Measurements from ENCODE around the gene RTN1. TPM values are rescaled to one million over a fixed set of nuclear protein-coding genes. Genes with fewer than 3 reads are reported as not detected.

Gene RTN1
- total RNA-seq, 1 donor: 0.43 TPM

- no peak for TF ChIP-seq CTCF (IDR thresholded peaks at IDR 0.05; ENCODE audit: insufficient read depth, low read depth, low read length)
- no peak for DNase-seq (ENCODE audit: low read depth)
- no peak overlapping the region for H3K4me3 ChIP-seq (ENCODE audit: low read depth, low read length)
Observed at GRCh38 chr14:59905188-59905587, 34.6 kb upstream of the RTN1 start.

- DNase-seq (ENCODE audit: low read depth): no peak
- TF ChIP-seq CTCF (IDR thresholded peaks at IDR 0.05; ENCODE audit: insufficient read depth, low read depth, low read length): no peak
- H3K4me3 ChIP-seq (ENCODE audit: low read depth, low read length): no peak overlapping the region
Observed at GRCh38 chr14:59904184-59904583, 33.6 kb upstream of the RTN1 start.

GRCh38 chr14:59900556-59900955, 30.0 kb upstream of the RTN1 start:
- no peak for DNase-seq (ENCODE audit: low read depth)
- TF ChIP-seq CTCF (IDR thresholded peaks at IDR 0.05; ENCODE audit: insufficient read depth, low read depth, low read length): no peak
- H3K4me3 ChIP-seq (ENCODE audit: low read depth, low read length): no peak overlapping the region

GRCh38 chr14:59897757-59898383, 27.3 kb upstream of the RTN1 start:
- no peak for DNase-seq (ENCODE audit: low read depth)

GRCh38 chr14:59895721-59896120, 25.1 kb upstream of the RTN1 start:
- no peak overlapping the region for H3K4me3 ChIP-seq (ENCODE audit: low read depth, low read length)
- DNase-seq (ENCODE audit: low read depth): no peak
- TF ChIP-seq CTCF (IDR thresholded peaks at IDR 0.05; ENCODE audit: insufficient read depth, low read depth, low read length): no peak

More at GRCh38 chr14:59897757-59898383, 27.3 kb upstream of the RTN1 start:
- no peak overlapping the region for H3K4me3 ChIP-seq (ENCODE audit: low read depth, low read length)
- peak; percentile 28 for TF ChIP-seq CTCF (IDR thresholded peaks at IDR 0.05; ENCODE audit: insufficient read depth, low read depth, low read length)

GRCh38 chr14:59890676-59891075, 20.1 kb upstream of the RTN1 start:
- DNase-seq (ENCODE audit: low read depth): no peak
- H3K4me3 ChIP-seq (ENCODE audit: low read depth, low read length): no peak overlapping the region
- no peak for TF ChIP-seq CTCF (IDR thresholded peaks at IDR 0.05; ENCODE audit: insufficient read depth, low read depth, low read length)

GRCh38 chr14:59882957-59883356, 12.4 kb upstream of the RTN1 start:
- H3K4me3 ChIP-seq (ENCODE audit: low read depth, low read length): no peak overlapping the region
- DNase-seq (ENCODE audit: low read depth): no peak
- peak; percentile 41 for TF ChIP-seq CTCF (IDR thresholded peaks at IDR 0.05; ENCODE audit: insufficient read depth, low read depth, low read length)
